HT1080 (cell line): ENCODE measurements around the gene CCL23. TPM values are rescaled to one million over a fixed set of nuclear protein-coding genes. Genes with fewer than 3 reads are reported as not detected.

ENCODE experiments used
- DNase-seq: peaks from one replicate; pipeline ENCODE4 v3.0.0-alpha.2; 2015; ENCODE audit warnings: low read depth
- total RNA-seq: library from RNA; depleted of rRNA; stranded (reverse); fragments of >200 nt; shearing (Covaris generic); gene quantifications from 2 replicates; pipeline ENCODE4 v1.2.3, GENCODE V29; 2014; rRNA removed

Gene CCL23
- total RNA-seq, 1 experiment from 2014 or later: not detected

GRCh38 chr17:35972066-35972465, 45.7 kb downstream of the CCL23 start:
- DNase-seq: no peak

GRCh38 chr17:35969558-35970380, 48.0 kb downstream of the CCL23 start:
- peak; percentile 61 for DNase-seq

- DNase-seq: no peak
Measured at GRCh38 chr17:35968520-35969054, 49.2 kb downstream of the CCL23 start.

GRCh38 chr17:35965272-35965671, 52.5 kb downstream of the CCL23 start:
- no peak for DNase-seq

- no peak for DNase-seq
Measured at GRCh38 chr17:35963663-35964062, 54.1 kb downstream of the CCL23 start.

Other genes with a start within 250 kb of the CCL23 start
- 0.13 and 0.18 TPM in 2 replicates for gene MMP28, start 222.3 kb downstream of the CCL23 start, total RNA-seq
- 27.5 and 41.3 TPM in 2 replicates for gene TAF15, start 208.5 kb downstream of the CCL23 start, total RNA-seq
- gene HEATR9, start 149.1 kb downstream of the CCL23 start, total RNA-seq: not detected in 2 replicates
- not detected in 2 replicates for gene CCL5, start 137.6 kb downstream of the CCL23 start, total RNA-seq
- 3.2 and 5.1 TPM in 2 replicates for gene RDM1, start 87.2 kb downstream of the CCL23 start, total RNA-seq
- not detected in 2 replicates for gene LYZL6, start 74.3 kb downstream of the CCL23 start, total RNA-seq
- gene CCL16, start 36.5 kb downstream of the CCL23 start, total RNA-seq: not detected in 2 replicates
- gene CCL14, start 31.2 kb downstream of the CCL23 start, total RNA-seq: not detected in 2 replicates
- gene CCL15, start 16.4 kb downstream of the CCL23 start, total RNA-seq: not detected in 2 replicates
- gene CCL18, start 46.3 kb upstream of the CCL23 start, total RNA-seq: not detected in 2 replicates
- 0.17 TPM in 1 of 2 replicates, not detected in the other for gene CCL3, start 72.2 kb upstream of the CCL23 start, total RNA-seq
- not detected in 2 replicates for gene CCL4, start 85.9 kb upstream of the CCL23 start, total RNA-seq
- gene TBC1D3B, start 158.7 kb upstream of the CCL23 start, total RNA-seq: 2.0 TPM in 1 of 2 replicates, not detected in the other
- 0.13 TPM in 1 of 2 replicates, not detected in the other for gene CCL3L1, start 178.8 kb upstream of the CCL23 start, total RNA-seq
- gene CCL4L2, start 193.1 kb upstream of the CCL23 start, total RNA-seq: not detected in 2 replicates
- gene TBC1D3I, start 246.6 kb upstream of the CCL23 start, total RNA-seq: 0.37 TPM in 1 of 2 replicates, not detected in the other